KG1 (cell line): ENCODE results near the gene MPPED2.

ENCODE experiments used
- DNase-seq: peaks from one replicate; lab custom pipeline; 2025; lab: John Stamatoyannopoulos, UW

Gene MPPED2

DNA sequence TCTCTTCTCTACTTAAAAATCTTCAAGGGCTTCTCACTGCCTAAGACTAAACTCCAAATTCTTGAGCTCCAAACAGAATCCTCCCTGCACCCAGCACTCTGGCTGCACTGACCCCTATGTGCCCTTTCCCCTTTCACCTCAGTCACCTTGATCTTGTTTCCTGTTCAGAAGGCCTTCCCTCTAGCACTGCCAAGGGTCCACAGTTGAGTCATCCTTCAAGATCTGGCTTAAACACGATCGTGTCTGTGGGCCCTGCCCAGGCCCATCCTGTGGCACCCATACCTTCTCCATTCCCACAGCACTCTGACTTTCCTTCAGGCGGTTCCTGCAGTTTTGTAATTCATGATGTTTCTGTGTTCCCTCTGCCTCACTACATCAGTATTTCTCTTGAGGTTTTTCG is 134.0 kb downstream of the MPPED2 start:
- no peak for DNase-seq

DNA sequence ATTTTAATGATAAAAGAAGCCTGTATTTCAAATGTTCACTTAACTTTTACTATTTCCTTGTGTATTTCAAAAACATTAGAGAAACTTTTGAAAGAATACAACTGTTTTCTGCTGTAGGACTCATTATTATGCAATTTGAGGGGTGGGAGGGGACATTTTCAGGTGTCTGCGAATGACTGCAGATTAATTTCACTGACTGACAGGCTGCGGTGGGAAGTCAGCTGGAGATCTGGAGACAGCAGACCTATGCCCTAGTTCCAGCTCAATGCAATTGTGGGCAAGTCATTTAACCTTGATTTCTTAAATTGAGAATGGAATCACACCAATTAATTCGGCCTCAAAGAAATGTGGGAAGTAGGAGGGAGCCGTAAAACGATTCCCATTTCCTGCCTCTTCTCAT is 134.5 kb downstream of the MPPED2 start:
- DNase-seq: no peak

DNA sequence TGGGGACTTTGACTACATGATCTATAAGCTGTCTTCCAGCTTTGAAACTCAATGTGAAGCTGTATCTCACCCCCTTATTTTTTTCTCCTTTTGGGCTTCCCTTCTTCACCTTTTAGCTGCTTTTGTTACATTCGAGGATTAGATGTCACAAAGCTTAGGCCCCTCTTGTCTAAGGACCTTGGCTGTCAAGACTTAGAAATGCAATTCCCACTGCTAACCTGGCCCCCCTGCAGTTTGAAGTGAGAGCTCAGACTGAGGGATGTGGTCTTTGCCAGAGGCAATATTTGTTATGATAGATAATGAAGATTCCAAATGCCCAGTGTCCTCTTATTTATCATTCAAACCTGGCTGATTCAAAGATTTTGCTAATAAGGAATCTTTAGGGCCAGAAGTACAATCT is 135.0 kb downstream of the MPPED2 start:
- no peak for DNase-seq

DNA sequence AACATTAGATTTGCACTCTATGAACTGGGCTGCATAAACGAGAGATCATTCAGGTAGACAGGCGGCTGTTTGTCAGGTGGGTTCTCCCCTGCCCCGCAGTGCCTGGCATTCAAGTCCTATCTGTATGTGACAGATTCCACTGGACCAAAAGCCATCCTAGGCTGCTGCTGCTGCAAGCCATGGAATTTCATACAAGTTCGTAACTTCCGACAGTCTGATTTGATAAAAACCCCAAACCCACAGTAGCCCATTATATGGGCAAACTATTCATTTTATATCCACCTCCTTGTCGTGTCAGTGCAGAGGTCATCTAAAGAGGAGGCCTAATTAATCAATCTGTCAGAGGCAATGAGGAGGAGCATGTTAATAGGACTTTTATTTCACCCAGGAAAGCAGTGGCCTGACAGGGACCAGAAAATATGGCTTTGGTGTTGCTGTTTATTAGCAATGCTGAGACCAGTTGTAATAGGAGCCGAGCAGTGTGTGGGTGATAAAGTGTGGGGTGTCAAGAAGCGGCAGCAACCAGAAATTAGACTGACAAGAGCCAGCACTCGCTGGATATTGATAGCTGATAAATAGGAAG is 139.0 kb downstream of the MPPED2 start:
- no peak for DNase-seq

DNA sequence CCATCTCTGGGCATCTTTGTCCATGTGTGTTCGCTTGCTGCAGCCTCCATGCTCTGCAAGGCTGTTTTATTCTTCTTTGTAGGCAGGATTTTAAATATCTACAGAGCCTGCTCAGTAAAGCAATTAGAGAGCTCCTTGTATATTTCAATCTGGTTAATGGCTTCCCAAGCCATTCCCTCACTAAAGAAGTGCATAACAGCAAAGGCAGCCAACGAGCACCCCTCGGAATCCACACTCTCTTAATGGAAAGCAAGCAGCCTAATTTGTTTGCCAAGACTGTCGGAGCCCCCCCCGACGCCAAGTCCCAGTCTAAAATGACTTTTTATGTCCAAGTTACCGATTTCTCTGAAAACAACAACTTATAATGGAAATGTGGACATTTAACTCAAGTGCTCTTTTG is 139.6 kb downstream of the MPPED2 start:
- DNase-seq: no peak

DNA sequence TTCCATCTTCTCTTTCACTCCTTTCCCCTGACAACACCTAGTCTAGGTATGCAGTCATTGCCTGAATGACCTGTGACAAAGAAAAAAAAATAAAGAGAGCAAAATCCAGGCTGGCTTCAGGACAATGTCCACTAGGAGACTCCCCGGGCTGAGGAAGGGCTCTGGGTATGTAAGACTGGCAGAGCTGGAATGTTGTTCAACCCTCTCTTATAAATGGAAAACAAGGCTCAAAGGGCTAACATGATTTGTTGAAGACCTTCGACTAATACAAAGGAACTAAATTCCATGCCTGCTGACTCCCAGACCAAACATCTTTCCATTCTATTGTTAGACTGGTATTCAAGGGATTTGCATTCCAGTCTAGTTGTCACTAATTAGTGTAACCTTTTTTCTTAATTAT is 141.1 kb downstream of the MPPED2 start:
- no peak for DNase-seq

DNA sequence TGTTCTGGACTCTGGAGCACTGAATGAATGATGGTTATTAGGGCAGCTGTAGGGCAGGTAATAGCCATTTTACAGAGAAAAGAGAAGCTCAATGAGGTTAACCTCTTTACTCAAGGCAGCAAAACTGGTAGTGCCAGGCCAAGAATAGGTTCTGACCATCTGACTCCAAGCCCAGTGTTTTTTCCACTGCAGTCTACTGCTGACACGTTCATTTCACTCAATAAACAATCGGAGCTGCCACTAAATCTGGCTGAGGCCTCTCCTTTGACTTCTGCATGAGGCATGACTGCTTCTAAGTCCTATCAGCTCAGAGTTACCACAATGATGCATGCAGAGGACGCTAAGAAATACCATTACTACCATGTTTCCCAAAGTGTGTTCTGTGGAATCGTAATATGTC is 145.6 kb downstream of the MPPED2 start:
- no peak for DNase-seq

DNA sequence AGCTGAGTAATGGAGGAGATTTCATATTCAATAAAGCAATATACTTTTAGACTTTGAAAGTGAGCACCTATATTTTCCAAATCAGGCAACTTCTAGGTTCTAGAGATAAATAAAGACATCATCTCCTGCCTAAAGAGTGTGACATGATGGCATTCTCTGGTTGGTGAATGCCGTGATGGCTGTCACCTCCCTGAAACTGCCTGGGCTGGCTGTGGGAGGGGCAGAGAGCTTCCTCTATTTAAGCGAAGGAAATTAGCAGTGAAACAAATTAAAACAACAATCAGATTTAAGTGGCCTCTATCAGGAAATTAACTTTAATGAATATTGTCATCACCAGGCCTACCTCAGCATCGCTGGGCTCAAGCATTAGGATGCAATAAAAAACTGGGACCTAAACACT is 149.4 kb downstream of the MPPED2 start:
- no peak for DNase-seq

DNA sequence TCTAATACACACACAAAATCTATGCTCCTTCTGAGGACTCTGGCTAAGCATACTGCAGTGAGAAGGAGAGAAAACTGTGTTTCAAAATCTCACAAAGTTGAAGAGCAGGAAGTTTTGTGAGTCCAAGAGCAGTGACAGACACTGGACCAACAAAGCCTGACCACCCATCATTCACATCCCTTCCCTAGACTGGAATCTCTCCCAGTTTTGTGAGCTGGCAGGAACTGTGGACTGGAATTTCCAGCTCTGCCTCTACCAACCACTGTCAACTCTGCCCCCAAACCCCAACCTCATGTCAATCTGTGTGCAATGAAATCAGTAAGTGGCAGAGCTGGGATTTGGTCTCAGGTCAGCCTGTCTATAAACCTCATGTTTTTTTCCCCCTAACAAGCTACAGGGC is 150.7 kb downstream of the MPPED2 start:
- no peak for DNase-seq

DNA sequence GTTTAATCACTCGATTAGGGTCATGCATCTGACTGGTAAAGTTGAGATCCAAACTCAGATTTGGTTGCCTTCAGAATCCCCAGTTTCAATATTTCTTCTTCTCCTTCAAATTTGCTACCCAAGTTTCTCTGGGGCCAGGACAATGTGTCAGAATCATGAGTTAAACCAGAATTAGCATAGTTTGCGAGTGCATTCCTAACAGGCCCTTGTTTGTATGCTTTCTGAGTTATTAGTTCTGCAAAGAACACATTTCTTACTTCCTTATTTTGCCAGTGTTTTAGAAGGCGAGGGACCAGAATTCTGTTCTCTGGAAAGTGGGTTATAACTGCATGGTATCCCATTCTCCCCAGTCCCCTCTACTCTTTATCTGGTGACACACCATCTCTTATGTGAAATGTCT is 151.3 kb downstream of the MPPED2 start:
- DNase-seq: no peak

DNA sequence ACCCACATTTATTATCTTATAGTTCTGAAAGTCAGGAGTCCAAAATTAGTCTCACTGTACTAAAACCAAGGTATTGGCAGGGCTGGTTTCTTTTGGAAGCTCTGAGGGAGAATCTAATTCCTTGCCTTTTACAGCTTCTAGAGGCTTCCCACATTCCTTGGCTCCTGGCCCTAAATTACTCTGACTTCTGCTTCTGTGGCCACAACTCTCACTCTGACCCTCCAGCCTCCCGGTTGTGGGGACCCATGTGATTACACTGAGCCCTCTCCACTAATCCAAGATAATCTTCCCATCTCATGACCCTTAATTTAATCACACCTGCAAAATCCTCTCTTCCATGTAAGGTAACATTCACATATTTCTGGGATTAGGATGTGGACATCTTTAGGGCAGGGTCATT is 152.3 kb downstream of the MPPED2 start:
- no peak for DNase-seq

DNA sequence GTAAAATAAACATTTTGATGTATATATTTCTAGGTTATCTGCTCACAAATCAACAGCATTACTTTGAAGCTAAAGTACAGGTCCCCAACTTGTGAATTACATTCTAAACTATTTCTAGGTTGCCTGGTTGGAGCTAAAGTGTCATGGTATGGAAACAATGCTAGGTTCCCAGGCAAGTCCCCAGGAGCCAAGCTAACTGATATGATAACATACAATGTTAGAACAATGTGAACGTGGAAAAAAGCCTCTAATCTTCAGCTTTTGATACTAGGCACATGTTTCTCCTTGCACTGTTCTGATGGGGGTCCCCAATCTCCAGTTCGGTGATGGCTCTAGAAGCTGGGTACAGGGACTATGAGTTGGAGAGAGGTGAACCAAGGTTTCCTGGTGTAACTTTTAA is 153.4 kb downstream of the MPPED2 start:
- no peak for DNase-seq

DNA sequence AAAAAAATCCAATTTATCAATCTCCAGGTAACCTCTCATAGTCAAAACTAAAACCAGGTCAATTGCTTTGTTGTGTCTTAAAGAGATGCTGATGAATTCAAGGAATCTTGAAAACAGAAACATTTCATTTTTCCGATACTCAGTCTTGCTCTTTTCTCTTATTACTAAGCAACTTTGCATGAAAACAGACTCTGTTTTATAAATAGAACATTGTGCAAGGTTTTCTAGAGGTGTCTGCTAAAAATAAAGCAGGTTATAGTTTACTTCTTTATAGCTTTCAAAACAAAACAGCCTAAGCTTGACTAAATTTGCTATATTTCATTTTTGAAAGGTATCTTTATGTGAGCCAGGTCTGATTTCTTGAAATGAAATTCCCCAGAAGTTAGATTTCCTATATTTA is 154.0 kb downstream of the MPPED2 start:
- DNase-seq: no peak

DNA sequence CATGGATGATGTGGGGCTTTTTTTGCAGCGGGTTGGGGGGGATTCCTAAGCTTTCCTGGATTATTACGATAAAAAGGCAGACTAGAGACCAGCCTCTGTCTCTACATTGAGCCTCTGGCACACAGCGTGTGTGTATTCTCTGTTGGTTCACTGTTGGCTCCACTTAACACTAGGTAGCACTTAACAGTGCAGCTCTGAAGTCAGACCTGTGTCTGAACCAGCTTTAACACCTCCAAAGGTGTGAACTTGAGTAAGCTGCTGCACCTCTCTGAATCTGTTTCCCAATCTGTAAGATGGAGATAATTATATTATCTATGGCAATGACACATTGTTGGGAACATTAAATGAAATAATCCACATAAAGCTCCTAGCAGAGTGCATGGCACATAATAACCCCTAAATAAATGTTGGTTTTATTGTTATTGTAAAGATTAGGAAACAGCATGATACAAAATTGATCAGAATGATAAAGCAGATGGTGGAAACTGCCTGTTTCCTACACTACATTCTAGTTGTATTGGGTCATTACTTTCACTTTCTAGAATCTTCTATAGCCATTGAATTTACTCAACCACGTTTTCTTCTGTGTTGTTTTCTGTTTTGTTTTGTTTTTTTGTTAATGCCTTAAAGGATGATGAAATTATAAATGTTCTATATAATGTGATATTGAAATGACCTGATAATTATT is 154.9 kb downstream of the MPPED2 start:
- no peak for DNase-seq

DNA sequence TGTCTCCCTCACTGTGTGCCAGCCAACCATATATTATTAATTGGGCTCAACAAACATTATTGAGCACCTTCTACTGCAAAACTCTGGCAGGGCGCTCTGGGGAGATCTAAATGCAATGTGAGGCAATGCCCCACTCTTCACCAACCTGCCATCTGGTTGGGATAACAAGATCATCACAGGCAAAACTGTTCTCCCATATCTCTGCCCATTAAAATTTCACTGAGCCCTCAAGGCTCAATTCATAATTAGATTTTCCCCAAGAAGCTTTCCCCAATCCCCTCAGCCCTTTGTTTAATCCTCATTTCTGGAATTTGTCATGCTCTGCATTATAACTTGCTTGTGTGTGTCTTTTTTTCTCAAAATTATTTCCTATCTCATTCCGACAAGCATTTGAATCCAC is 156.6 kb downstream of the MPPED2 start:
- DNase-seq: no peak

DNA sequence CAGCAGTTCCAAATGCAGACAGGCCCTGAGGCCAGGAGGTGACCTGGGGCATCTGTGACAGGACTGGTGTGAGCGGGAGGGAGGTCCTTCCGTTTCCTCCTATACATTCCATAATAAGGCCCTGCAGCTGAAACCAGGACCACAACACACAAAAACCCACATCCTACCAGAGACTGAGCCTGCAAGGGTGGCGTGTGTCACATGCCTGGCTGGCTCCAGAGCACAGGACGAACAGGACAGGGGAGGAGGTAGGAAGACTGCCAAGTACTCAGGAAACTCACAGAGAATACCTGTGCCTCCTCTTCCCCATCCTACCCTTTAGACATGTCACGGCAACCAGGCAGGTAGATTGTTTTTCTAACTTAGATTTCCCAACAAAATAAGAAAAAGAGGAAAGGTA is 159.4 kb downstream of the MPPED2 start:
- DNase-seq: no peak

DNA sequence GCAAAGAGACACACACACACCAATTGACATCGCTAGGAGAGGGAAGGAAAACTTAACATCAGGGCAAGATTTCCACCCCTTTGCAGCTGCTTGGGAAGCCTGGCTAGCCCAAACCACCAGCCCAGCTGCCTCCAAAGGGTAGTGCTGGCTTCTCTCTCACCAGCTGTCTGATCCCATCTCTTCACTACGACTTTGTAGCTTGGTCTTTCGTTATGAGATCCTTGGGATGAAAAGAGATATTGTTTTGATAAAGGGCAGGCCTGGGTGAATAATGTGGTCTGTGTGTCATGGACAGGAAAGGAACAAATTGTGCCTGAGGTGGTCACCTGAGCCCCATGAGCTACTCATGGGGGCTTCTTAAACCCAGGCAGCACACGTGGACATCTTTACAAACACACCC is 161.3 kb downstream of the MPPED2 start:
- no peak for DNase-seq

DNA sequence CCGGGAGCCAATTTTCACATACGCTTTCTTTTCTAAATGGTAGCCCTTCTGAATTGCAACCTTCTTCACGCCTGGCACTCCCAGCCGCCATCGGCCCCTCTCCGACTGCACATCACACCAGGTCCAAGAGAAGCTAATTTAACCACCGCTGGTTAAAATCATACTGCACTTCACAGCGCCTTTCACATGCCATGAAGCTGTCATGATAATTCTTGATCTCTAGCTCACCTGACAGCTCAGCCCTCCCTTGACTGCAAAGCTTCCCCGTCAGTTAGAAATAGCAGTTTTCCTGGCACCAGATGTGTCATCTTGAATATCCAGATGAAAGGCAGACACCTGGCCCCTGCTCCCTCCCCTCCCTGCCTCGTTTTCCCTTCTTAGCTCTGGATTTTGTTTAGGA is 161.8 kb downstream of the MPPED2 start:
- DNase-seq: no peak

DNA sequence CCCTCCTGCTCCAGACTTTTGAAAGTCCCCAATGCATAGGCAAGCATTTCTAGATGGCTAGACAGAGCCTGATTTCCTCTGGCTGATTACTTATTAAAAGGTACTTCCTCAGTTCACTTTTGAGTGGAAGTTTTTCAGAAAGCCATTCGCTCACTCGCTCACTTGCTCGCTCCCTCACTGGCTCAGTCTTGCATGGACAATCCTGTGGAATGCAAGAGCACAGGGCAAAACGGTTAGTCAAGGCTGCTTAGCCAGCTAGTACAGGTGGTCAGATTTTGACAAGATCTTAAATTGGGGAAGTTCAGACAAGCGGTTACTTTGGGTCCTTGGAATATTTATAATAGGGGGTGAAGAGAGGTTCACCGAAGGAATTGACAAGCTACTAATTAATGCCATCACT is 162.3 kb downstream of the MPPED2 start:
- DNase-seq: no peak

DNA sequence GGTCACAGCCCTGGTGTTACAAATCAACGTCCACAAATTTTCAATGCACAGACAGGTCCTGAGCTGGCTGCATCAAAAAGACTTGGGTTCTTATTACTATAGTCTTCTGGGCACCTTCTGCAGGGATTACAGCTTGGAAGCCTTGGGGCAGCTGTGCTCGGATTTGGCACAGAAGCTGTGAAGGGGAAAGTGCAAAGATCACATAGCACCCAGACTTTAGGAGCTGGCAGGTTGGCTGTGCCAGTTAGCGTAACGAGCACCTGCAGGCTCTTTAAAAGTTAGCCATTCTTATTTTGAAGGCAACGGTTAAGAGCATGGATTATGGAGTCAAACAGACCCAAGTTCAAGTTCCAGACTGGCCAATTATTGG is 162.9 kb downstream of the MPPED2 start:
- no peak for DNase-seq

DNA sequence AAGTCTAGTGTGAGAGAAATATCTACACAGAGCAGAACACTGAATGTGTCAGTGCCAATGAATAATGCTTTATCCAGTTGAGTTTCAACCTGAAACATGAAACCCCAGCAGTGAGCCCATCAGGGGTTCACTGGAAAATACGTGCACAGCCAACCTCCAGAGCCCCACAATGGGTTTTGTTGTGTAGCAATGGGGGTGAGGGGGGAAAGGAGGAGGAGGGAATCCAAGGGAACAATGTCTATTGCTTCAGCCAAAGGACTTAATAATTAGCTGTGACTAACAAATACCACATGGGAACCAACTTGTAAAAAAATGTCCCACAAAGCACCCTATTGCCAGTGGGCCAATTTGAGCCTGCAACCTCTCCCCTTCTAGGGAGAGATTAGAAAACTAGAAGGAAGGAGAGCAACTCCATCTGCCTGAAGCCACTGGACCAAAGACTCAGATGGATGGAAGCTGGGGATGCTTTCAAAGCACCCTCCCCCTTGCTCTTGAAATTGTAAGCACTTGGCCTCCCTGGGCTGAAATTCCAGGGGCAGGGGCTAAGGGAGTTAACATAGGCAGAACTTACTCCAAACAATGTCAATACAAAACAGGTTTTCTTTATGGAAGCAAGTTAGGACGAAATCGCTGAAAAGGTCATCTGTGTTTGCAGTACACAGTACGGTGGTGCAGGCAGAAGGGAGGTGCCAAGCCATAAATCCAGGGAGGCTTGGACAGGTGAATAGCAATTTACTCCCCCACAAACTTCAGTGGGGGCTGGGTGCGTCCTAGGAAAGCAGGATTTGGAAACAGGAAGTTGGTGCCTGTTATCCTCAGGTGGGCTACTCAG is 163.5 kb downstream of the MPPED2 start:
- DNase-seq: no peak

DNA sequence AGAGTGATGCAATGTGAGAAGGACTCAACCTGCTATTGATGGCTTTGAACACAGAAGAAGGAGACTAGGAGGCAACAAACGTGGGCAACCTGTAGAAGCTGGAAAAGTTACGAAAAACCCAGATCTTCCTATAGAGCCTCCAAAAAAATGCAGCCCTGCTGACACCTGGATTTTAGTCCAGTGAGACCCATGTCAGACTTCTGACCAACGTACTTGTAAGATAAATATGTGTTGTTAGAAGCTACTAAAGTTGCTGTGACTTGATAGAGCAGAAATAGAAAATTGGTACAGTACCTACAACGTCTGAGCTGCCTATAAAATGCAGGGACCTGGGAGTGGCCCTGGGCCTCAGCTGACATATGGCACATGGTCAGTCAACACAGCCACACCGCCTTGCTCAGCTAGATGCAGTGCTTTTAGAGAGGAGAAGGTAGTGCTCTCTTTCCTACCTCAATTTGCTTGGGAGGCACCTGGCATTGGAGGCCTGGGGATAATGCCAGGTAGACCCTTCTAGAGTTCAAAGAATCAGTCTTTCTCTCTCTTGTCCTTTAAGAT is 165.8 kb downstream of the MPPED2 start:
- no peak for DNase-seq

DNA sequence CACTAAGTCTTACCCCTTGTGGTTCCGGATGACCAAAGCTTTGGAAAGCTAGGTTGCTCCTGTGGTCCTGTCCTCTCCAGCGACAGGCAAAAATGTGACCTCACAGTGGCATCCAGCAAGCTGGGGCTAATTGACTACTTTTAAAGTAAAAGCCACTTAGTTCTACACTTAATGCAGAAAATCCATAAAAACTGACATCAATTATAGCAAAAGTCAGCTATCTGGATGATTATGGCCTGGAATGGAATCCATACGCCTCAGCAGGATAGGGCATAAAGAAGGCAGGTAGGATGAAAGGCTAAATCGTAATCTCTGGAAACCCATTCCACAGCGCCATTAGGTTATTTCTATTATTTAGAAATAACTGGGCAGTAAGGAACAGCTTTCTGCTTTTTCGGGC is 171.3 kb downstream of the MPPED2 start:
- no peak for DNase-seq
